Vagina (tissue), 2 donors: Measurements from ENCODE around the gene CMTR1.

ENCODE experiments used
- POLR2AphosphoS5 ChIP-seq, 2 donors: sonication (generic); formaldehyde crosslinking; IDR thresholded peaks; one replicate each; pipeline ENCODE4 v1.9.0; 2017; ENCODE audit warnings: antibody characterized with exemption in 2 of 2, mild to moderate bottlenecking in 2 of 2, low read depth in 1 of 2; ENCODE audit not compliant: insufficient read depth in 1 of 2
- TF ChIP-seq, protein P1 (sequence below), 3 experiments: fragments of 450-650 bp in 2 of 3; fragments of 200-600 bp in 1 of 3; sonication (generic) in 1 of 3; IDR thresholded peaks; one replicate each; pipeline ENCODE4 v1.5.1; 2017 to 2019; ENCODE audit warnings: antibody characterized with exemption in 3 of 3, mild to moderate bottlenecking in 2 of 3, moderate library complexity in 2 of 3

DNA sequence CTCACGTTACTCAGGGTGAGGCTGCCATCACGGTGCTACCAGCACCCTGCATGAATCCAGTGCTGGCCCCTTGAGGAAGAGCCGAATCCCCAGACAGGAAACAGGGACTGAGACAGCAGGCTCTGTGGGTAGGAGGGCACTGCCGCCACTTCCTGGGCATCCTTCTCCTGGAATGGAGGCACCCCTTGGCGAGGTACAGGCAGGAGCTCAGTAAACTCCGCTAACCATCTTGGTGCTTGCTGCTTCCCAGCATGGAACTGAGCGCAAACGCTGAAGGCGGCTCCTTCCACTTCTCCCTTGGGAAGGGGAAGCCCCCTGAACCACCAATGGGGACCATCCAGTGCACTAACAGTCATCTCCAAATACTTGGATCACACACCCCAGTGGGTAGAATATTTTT lies 80.1 kb downstream of the CMTR1 start:
- TF ChIP-seq, protein P1, sequence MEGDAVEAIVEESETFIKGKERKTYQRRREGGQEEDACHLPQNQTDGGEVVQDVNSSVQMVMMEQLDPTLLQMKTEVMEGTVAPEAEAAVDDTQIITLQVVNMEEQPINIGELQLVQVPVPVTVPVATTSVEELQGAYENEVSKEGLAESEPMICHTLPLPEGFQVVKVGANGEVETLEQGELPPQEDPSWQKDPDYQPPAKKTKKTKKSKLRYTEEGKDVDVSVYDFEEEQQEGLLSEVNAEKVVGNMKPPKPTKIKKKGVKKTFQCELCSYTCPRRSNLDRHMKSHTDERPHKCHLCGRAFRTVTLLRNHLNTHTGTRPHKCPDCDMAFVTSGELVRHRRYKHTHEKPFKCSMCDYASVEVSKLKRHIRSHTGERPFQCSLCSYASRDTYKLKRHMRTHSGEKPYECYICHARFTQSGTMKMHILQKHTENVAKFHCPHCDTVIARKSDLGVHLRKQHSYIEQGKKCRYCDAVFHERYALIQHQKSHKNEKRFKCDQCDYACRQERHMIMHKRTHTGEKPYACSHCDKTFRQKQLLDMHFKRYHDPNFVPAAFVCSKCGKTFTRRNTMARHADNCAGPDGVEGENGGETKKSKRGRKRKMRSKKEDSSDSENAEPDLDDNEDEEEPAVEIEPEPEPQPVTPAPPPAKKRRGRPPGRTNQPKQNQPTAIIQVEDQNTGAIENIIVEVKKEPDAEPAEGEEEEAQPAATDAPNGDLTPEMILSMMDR (IDR thresholded peaks at IDR 0.05) = no peak
- no peak for TF ChIP-seq POLR2AphosphoS5 (IDR thresholded peaks at IDR 0.05; ENCODE audit: insufficient read depth in 1 of 2, low read depth in 1 of 2)
